HG03095 (cell line): ENCODE measurements around the gene ACTN1.

Experiments used
- ATAC-seq: cut with Tn5 transposase; IDR thresholded peaks from one replicate; pipeline ENCODE4 v1.9.1; 2021; ENCODE audit warnings: moderate library complexity; ENCODE audit not compliant: unreplicated experiment

The ACTN1 gene

DNA sequence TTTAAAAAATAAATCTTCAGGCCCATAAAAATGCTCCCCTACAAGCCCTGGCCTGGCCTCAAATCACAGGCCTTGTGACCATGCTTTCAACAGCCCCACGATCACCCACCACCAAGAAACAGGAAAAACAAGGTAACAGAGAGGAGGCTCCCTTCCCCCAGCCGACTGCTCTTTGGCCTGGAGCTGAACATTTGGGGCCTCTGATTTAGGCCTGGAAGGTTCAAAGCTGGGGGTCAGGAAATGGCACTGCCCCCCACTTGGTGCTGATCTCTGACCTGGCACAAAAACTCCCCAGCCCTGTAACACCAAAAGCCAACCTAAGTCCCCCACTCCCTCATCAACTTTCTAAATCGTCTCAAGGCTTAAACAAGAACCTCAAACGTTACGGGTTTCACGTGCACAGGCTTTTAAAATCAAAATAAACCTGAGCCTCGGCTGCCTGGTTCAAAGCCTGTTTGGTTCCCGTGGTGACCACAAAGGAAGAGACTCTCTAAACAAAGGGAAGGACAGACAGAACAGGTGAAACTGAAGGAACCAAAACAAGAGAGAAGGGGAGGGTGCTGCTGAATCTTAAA is 9.0 kb downstream of the ACTN1 start:
- no peak for ATAC-seq

- no peak for ATAC-seq
Observed at GRCh38 chr14:68969278-68970033, 9.6 kb downstream of the ACTN1 start.

DNA sequence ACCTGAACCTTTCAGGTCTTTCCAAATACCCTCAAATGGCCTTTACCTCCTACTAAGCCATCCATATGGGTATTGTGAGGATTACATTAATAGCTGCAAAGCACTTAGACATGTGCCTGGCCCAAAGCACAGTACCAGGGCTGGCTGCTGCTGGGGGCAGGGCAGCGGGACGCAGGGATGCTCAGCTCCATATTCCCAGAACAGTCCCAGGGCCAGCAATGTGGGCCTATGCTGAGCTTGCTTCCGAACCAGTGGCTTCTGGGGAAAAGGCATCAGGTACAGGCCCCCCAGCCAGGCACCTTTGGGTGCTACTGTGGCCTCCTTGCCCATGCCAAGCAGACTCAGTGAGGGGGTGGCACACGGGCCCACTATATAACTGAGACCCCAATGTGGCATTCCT is 10.4 kb downstream of the ACTN1 start:
- no peak for ATAC-seq

DNA sequence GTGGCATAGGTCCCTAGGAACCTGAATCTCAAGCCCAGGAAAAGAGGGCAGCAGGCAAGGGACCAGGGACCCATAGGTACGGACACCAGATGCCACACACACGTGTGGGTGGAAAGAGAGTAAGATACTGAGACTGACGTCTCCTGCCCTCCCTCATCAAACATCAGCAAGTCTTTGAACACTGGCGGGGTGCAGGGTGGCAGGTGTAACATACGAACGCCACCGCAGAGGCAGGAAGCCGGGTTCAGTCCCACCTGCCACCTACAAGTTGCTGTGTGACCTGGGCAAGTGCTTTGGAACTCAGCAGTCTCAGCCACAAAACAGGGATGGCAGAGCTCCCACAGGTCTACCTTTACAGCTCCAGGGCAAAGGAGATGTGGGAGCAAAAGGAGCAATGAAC is 11.1 kb downstream of the ACTN1 start:
- ATAC-seq, result no peak

DNA sequence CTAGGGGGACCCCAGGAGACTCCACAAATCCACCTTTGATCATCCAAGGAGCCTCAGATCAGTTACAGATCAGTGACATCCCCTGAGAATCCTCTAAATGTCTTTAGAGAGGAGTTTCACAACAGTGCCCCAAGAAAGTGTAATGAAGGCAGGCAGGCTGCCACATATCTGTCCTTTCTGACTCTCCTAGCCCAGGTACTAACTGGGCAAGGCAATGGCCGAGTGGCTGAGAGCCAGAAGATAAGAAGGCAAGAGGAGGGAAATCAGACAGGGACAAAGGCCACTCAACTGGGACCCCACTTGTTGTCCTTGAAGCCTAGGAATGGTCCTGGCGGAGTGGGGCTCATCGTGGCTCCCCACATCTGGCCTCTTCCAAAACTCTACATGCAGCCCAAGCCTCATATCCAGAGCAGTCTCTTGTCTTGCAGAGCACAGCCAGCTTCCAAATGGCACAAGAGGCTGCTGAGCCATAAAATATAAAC is 11.6 kb downstream of the ACTN1 start:
- no peak for ATAC-seq

DNA sequence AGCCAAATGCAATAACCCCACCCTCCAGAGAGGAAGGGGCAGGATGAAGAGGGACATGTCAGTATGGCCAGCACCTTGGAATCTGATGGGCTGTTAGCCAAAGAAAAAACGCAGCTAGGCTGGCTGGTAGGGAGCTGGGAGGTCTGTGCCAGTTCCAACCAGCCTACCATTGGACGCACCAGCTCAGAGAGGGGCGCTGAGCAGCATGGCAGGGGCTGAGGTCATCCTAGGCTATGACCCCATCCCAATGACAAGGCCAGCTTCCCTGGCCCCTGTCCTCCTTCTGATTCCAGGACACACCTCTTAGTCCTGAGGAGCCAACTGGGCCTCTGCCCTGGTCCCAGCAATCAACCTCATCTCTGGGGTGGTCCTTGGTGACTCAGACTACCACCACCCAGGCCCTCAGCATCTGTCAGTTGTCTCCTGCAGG is 12.2 kb downstream of the ACTN1 start:
- no peak for ATAC-seq

GRCh38 chr14:68965261-68965761 is 13.8 kb downstream of the ACTN1 start:
- no peak for ATAC-seq

DNA sequence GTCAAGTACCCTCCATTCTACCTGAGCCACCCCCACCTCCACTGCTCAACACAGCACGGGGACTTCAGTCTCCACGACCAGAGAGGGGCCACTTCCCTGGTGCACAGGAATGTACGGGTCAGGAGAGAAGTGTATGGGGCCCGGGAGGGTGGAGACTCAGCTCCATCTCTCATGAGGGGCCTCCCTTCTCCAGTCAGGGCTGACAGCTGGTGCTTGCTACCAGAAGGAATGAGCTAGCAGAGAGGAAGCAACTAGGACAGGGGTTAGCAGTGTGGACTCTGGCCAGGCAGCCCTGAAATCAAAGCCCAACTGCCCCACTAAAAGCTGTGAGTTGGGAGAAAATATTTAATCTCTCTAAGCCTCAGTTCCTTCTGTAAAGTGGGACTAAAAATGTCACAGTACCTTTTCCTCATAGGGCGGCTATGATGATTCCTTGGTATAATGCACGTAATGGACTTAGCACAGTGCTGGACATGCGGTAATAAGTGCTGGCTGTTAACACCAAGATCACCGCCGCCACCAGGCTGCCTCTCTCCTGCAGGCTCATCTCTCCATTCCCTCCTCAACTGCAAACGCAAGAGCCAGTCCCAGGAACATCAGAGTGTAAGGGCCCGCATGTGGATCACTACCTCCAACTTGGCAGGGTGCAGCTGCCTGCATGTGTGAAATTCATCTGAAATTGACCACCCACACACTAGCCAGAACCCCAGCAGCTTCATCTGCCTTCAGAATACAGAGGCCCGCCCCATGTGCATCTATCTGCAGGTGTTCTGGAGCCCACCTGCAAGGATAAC is 14.6 kb downstream of the ACTN1 start:
- no peak for ATAC-seq

DNA sequence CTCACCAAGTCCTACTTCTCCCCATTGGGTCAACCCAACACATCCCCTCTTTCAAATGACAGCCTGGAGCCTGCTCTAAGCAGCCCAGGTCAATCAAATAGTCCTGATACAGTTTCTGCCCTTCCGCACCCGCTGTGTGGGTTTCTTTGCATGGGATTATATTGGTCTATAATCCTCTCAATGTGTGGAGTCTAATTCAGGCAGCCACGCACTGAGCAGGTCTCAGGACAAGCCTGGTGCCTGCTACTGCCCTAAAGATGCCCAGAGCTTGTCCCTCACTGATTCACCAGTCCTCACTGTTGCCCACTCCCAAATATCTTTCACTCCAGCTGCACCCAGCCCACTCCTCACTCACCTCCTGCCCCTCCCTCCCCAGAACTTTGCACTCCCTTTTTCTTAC is 16.4 kb downstream of the ACTN1 start:
- no peak for ATAC-seq

DNA sequence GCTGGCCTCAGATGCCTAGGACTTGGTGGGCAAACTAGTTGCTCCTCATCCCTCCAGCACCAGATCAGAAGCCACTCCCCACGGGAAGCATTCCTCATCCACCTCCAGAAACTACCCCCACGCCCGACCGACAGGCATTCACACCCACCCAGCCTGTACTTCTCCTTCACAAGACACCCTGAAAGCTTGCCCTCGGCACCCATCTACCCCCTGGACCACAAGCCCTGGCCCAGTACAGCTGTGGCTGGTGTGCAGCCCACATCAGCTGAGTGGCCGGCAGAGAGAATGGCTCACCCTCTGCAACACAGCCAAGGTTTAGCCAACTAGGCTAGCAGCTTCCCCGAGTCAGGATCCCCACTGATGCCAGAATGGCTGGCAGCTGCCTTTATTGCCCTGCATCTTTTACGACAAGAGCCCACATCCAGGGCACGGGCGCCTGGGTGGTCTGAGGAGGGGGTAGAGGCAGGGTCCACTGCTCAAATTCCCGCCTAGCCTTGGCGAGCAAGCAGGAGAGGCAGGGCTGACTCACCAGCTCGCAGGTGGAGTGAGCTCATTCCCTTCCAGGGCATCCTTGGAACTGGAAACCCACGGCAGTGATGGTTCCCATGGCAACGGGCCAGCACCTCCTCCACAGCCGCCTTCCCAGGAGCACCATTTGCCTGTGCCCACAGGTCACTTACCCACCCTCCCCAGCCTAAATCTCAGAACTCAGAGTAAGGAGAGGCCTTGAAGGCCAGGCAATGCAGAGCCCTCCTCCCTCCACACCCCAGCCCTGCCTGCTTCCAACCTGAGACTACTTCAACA is 17.1 kb downstream of the ACTN1 start:
- ATAC-seq, result no peak

DNA sequence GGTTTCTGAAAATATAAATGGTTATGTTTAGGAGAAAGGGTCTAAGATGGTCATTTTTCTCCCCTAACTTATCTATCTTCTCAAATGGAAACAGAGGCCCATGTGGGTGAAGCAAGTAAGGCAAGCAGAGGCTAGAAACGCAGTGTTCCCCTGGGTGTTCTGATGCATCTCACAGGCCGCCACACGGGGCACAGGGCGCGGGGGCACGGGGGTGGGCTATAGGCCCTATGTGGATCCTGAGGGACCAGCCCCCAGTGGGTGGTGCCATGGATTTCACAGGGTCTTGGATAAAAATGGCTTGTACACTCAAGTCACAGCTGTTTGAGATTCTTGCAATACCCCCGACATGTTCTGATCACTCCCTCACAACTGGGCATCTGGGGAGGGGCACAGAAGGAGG is 17.7 kb downstream of the ACTN1 start:
- no peak for ATAC-seq

- ATAC-seq, result no peak
Observed at GRCh38 chr14:68960123-68960522, 19.0 kb downstream of the ACTN1 start.

- ATAC-seq, result no peak
Observed at GRCh38 chr14:68959035-68959434, 20.1 kb downstream of the ACTN1 start.

- no peak for ATAC-seq
Observed at GRCh38 chr14:68958553-68958952, 20.5 kb downstream of the ACTN1 start.

GRCh38 chr14:68957775-68958174 is 21.3 kb downstream of the ACTN1 start:
- ATAC-seq, result no peak

- ATAC-seq, result no peak
Observed at GRCh38 chr14:68956724-68957123, 22.4 kb downstream of the ACTN1 start.

GRCh38 chr14:68955851-68956179 is 23.3 kb downstream of the ACTN1 start:
- no peak for ATAC-seq

- no peak for ATAC-seq
Observed at GRCh38 chr14:68955164-68955850, 23.8 kb downstream of the ACTN1 start.

DNA sequence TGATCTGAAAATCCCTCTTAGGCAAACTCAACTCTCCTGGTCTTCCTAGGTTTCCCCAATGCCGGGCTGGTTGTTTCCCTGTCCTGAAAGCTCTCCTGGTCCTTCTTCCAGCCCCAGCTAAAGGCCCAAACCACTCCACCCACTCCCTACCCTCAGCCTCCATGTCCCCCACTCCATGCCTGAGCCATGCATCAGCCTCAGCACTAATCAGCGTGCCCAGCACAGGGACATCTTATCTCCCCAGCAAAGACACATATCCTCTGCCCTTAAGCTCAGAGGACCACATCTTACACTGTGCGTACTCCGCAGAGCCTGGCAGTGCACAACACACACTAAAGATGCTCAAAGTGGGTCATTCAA is 25.9 kb downstream of the ACTN1 start:
- no peak for ATAC-seq

DNA sequence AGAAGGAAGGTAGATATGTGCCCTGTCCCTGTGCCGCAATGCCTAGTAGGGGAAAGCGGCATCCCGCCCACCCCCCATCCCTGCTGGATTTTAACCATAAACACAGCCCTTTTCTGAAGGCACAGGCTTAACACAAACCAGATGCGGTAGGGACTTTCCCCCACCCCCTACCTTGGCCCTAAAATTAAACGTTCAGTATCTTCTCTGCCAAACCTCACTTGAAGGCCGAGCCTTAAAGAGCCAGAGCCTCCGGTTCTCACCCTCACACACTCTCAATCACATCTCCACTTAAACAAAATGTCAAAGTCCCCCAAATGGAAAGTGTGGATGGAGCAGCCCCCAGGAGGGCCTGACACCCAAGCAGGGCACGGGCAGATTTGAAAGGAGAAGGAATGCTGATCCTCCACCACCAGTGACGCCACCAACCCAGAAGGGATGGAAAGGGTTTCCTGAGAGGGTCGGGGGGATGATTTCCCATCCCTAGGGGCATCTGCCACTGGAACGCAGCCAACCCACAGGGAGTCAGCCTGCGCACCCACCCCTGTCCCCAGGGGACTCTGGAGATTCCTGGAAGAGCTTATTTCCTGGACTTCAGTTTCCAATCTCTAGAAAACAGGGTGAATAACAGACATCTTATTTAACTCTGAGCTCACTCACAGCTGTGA is 26.4 kb downstream of the ACTN1 start:
- no peak for ATAC-seq
